ENCODE measurements around the gene RASD1.

DNA sequence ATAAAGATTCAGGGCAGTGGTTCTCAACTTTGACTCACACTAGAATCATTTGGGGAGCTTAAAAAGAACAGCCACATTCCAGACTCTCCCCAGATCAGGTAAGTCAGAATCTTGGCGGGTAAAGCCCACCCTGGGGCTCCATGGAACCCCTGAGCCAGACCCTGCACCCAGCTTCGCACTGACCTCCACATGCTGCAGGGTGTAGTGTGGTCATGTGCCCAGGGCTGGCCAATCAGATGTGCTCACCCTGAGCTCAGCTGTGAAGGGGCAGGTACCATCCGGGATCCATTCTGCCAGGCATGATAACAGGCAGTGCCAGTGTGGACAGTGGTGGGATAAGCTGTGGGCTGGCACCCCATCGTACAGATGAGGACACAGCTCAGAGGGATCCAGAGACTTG, 47.5 kb downstream of the RASD1 start:
- TF ChIP-seq, protein P1, sequence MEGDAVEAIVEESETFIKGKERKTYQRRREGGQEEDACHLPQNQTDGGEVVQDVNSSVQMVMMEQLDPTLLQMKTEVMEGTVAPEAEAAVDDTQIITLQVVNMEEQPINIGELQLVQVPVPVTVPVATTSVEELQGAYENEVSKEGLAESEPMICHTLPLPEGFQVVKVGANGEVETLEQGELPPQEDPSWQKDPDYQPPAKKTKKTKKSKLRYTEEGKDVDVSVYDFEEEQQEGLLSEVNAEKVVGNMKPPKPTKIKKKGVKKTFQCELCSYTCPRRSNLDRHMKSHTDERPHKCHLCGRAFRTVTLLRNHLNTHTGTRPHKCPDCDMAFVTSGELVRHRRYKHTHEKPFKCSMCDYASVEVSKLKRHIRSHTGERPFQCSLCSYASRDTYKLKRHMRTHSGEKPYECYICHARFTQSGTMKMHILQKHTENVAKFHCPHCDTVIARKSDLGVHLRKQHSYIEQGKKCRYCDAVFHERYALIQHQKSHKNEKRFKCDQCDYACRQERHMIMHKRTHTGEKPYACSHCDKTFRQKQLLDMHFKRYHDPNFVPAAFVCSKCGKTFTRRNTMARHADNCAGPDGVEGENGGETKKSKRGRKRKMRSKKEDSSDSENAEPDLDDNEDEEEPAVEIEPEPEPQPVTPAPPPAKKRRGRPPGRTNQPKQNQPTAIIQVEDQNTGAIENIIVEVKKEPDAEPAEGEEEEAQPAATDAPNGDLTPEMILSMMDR (IDR thresholded peaks at IDR 0.05; ENCODE audit: low read depth, low read length, poor library complexity, severe bottlenecking), result no peak
- TF ChIP-seq EZH2phosphoT487 (IDR thresholded peaks at IDR 0.05; ENCODE audit: borderline replicate concordance, low read length), result no peak
